Activated CD4-positive, alpha-beta T cell treated with anti-CD3 and anti-CD28 coated beads, Interleukin-2, amount 50 U/mL, for 1 hour (primary cell): Measurements from ENCODE around the gene HNRNPAB.

Source experiments
- DNase-seq: peaks from one replicate; pipeline ENCODE4 v3.0.0-alpha.2; 2020

Gene HNRNPAB

DNA sequence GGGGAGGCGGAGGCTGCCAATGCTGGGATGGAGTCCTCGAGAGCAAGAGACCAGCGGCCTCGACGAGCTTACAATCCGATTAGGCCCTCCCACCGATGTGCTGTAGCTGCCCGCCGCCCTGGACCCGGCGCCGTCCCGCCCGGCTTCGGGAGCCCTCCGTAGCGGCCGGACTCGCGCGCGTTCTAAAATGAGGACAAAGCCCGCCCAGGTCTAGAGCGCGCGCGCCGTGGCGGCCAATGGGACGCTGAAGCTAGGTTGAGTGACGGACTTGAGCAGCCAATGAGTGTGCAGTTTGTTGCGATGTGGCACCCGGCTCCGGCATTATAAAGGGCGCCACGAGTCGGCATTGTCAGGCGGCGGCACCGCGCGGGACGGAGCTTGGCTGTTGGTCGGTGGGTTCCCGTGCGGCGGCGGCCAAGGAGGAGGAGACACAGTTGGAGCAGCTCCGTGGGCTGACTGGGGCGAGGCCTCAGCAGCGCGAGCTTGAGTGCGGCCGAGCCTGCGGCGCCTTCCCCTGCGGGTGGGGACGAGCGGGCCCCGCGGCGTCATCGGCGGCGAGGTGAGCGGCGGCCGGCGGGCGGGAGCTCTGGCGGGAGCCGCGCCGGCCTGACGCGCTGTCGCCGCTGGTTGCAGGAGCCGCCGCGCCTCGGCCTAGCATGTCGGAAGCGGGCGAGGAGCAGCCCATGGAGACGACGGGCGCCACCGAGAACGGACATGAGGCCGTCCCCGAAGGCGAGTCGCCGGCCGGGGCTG is at the start of gene HNRNPAB:
Gene HNRNPAB, plus strand, starts transcription at position 352 of the 753 bp plus-strand sequence. Its CDS starts 305 bp downstream, at position 657.
- peak; percentile 97 for DNase-seq

DNA sequence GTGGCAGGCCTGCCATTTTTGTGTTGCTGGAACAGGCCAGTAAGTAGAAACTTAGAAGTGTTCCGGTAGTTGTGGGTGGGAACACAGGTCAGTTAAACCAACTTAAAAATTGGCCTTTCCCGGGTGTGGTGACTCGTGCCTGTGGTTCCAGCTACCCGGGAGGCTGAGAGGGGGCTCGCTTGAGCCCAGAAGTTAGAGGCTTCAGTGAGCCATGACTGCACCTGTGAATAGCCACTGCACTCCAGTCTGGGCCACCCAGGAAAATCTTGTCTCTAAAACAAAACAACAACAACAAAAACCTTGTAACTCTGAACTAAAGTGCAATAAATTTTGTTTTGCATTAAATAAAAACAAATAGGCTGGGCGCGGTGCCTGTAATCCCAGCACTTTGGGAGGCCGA is 49.3 kb upstream of the HNRNPAB start:
- no peak for DNase-seq

DNA sequence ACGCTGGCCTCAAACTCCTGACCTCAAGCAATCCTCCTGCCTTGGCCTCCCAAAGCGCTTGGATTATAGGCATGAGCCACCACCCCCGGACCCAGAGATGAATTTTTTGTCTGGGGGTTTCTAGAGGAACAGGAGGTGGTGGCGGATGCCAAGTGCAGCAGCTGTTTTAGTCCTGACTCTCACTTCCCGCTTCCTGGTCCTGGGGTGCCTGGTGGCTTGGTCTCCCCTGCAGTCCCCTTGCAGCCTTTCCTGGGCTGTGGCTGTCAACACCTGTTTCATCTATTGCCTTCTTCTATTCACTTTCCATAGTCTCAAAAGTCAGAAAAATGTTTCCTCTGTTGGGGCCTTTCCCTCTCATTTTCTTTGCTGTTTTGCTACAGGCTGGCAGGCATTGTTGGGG is 44.2 kb upstream of the HNRNPAB start:
- DNase-seq: no peak

DNA sequence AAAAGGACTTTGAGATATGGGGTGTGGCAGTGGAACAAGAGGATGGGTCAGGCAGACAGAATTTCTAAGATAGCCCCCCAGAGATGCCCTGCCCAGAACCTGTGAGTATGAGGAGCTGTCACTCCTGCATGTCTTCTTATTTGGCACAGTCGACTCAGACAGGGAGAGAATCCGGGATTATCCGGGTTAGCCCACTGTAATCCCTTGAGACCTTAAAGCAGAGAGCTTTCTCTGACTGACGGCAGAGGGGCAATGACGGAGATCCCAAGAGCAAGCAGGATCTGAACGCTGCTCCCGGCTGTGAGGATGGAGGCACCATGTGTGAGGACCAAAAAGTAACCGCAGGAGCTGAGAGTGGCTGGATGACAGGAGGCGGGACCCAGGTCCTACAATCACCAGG is 41.9 kb upstream of the HNRNPAB start:
- DNase-seq: no peak

DNA sequence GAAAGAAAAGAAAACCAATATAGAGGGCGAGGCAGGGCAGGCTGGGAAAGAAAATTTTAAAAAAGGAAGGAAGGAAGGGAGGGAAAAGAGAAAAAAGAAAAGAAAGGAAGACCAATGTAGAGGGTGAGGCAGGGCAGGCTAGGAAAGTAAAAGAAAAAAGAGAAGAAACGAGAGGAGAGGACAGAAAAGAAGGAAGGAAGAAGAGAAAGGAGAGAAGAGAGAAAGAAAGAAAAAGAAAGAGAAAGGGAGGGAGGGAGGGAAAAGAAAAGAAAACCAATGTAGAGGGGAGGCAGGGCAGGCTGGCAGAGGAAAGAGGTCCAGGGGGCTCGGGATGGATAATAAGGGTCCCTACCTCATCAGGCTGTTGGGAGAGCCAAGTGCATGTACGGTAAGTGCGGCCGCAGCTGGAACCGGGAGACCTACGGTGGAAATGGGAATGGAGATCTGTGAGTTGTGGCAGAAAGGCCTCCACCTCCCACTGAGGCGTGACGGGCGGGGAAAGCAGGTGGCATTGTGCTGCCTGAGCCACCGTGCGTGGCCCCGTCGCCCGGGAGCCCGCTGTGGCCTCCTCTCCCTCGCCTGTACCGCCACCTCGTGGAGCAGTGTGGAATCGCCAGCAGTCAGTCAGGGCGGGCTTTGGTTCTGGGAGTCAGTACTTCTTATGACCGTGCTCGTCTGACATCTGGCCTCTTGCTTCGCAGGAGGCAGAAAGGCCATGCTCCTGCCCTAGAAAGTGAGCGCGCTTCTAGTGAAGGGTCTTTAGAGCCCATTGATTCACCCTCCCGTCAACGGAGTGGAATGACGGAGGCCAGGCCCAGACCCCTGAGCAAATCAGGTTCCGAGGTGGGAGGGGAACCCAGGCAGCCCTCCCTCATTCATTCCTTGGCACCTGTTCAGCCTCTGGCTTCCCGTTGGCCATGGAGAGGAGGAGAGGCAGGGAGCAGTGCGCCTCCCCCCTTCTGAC is 40.3 kb upstream of the HNRNPAB start:
- DNase-seq: peak; percentile 94

DNA sequence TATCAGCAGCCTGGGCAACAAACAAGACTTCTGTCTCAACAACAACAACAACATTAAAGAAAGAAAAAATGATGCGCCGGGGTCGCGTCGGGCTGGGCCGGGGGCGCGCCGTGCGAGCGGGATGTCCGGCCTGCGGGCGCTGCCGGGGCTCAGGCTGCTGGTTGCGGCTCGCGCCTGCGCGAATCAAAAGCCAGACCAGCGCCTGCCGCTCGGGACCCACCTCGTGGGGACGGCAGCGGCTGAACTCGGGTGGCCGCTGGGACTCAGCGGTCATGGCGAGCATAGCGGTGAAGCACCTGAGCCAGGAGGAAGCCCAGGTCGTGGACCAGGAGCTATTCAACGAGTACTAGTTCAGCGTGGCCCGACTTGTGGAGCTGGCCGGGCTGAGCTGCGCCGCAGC is 38.8 kb upstream of the HNRNPAB start:
- no peak for DNase-seq

DNA sequence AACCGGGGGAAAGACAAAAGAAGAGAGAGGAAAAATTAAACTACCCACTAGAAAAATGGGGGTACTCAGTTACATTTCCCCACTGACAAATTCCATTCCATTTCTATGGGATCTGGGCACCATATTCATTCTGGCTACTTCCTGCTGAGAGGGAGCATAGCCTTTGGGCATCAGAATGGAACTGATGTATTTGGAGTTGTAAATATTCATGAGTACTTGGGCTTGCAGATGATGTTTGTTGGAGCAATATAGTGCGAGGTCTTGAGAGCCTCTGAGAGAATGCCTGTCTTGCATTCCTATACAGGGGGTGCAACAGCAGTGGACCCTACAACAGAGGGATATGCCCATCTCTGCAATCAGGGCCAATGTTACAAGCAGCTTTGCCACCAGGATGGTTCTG is 33.9 kb upstream of the HNRNPAB start:
- DNase-seq: no peak

DNA sequence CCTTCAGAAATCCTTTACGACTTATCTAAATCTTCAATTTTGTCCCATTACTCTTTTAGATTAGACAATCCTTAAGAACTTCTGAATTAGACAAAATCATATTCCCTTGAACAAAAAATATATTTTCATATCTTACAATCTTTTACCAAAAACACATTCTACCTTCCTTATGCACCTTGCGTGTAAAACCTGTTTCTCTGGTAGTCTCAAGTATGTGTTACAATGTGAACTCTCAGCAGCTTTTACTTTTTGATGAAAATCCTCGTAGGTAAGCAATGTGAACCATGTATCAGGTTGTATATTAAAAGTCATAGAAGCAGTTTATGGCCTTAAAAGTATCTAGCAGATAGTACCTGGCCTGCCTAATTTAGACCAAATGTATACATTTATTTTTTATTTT is 29.9 kb upstream of the HNRNPAB start:
- no peak for DNase-seq

DNA sequence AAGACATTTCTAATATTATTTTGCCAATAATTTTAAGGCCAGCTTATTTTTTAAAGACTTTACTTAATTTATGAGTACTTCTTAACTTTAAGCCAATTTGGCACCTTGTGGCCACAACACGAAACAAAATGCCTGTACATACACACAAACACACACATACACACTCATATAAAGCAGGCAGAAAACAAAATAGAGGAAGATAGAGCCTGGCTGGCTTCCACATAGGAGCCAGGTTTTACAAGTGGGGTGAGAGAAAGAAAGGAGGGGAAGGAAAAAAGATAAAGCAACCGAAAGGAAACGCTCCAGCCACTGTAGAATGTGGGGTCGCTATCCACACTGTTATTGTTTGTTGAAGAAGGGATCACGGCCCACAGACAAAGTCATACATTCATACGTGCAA is 27.5 kb upstream of the HNRNPAB start:
- DNase-seq: no peak

DNA sequence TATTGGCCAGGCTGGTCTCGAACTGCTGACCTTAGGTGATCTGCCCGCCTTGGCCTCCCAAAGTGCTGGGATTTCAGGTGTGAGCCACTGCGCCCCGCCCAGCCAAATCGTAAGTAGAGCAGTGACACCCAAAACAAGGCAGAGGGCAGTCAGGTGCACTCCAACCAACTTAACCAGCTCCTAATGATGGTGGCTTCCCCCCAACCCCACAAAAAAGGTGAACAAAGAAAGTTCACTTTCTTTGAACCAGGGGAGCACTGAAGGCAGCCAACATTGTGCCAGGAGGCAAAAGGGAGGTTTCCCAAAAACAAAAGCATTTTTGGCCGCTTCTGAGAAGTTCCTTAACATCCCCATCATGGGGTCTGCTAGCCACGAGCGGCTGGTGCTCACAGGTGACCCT is 26.8 kb upstream of the HNRNPAB start:
- no peak for DNase-seq

DNA sequence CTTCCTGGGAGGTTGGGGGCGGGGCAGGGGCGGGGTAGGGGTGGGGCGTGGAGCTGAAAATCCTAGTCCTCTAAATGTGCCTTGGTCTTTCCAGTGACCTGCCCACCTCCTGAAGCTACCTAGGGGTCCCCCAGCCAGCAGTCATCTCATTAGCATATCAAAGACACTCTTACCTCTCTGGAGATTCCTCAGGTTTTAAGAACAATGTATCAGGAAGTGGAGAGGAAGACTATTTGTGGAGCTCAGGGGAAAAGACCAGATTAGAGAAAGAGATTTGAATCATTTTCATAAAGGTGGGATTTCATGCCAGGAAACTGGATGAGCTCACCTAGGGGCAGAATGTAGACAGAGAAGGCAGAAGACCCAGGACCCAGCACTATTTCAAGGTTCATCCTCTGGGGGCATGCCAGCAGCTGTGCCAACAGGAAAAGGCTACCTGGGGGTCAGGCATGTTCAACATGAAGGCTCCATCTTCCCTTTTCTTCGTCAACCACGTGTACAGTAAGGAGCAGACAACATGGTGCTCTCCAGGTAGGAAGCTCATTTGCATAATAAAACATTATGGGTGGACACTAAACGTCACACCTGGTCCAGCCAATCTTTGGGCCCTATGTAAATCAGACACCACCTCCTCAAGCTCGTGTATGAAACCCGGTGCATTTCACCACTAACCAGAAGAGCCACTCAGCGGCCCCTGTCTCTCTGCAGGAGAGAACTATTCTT is 24.0 kb upstream of the HNRNPAB start:
- DNase-seq: no peak

DNA sequence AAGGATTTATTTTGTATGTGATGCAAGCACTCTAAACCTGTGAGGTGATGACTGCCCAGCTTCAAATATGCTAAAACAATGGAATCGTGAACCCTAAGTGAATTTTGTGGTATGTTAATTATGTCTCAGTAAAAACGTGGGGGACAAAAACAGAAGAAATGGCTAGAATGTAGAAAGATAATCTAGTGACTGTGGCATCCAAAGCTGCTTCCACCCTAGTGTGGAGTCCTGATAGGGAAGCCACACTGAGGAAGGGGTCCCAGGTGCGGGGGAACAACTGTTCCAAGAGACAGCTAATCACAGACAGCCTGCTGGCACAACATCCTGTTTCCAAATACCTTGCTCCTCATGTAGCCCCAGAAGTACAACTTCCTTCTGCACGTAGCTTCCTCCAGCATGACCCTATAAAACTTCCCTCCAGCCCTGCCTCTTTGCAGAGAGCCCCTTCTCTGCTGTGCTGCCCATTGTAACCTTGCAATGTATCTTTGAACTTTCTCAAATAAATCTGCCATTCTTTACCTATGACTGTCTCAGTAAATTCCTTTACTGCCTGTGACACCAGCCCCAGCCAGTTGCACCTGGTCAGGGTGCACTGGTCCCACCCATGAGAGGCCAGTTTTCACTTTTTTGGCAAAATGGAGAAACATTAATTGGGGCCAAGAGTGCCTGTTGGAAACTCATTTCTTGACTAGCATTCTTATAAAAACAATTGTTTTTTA is 22.0 kb upstream of the HNRNPAB start:
- DNase-seq: no peak

DNA sequence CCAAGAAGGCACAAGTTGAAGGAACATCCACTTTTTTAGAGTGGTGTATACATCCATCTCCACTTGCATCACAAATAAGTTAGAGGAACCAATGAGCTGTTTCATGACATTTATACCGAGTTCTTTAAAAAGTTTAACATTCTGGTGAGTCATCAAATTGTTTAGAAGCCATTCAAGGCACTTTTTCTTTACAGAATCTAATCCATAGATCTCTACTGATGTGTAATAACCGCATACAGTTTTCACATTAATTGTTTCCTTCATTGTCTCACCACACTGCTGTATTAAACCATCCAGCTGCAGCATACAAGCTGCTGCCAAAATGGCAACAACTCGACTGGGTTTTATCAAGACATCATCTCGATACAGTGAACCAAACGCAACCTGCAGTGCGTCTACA is 17.9 kb upstream of the HNRNPAB start:
- no peak for DNase-seq

DNA sequence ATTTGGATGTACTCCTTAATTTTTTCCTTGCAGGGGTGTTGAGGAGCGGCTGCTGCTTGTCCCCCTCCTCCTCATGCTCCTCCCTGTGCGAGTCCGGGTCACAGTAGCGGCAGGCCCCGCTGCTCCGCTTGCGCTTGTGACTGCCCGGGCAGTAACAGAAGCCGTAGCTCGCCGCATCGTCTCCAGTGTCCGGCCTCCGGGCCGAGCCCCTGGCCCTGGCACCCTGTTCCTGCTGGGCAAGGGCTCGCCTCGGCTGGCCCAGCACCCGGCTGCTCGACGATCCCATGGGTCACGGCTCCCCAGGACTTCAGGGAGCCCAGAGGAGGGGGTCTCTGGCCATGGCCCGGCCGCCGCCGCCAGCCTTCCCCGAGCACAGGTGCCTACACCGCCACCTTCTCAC is 17.3 kb upstream of the HNRNPAB start, which contains the start of gene GMCL2:
Gene GMCL2, minus strand, starts transcription at position 358 of the 400 bp plus-strand sequence. Its CDS starts 72 bp downstream, at position 286.
- no peak for DNase-seq

DNA sequence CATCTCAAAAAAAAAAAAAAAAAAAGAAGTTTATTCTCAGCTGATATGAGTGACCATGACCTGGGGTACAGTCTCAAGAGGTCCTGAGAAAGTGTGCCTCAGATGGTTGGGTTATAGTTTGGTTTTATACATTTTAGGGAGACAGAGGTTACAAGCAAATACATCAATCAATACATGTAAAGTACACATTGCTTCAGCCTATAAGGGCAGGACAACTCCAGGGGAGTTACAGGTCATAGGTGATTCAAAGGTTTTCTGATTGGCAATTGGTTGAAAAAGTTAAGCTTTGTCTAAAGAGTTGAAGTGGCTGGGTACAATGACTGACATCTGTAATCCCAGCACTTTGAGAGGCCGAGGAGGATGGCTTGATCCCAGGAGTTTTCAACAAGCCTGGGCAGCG is 14.9 kb upstream of the HNRNPAB start:
- DNase-seq: no peak

DNA sequence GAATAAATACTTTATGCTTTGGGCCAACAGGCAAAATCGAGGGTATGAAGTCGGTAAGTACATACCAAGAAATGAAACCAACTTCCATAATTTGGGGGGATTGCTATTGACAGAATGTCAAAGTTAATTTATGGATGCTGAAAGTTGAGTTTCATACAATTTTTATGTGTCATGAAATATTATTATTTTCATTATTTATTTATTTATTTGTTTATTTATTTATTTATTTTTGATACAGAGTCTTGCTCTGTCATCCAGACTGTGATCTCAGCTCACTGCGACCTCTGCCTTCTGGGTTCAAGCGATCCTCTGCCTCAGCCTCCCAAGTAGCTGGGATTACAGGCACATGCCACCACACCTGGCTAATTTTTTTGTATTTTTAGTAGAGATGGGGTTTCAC is 12.7 kb upstream of the HNRNPAB start:
- no peak for DNase-seq

DNA sequence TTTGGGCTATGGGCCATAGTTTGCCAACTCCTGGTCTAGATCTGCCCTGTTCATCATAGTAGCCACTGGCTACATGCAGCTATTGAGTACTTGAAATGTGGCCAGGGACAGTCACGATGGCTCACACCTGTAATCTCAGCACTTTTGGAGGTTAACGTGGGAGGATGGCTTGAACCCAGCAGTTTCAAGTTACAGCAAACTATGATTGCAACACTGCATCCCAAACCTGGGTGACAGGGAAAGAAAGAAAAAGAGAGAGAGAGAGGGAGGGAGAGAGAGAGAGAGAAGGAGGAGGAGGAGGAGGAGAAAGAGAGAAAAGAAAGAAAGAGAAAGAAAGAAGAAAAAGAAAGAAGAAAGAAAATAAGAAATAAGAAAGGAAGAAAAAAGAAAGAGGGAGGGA is 12.1 kb upstream of the HNRNPAB start:
- no peak for DNase-seq

DNA sequence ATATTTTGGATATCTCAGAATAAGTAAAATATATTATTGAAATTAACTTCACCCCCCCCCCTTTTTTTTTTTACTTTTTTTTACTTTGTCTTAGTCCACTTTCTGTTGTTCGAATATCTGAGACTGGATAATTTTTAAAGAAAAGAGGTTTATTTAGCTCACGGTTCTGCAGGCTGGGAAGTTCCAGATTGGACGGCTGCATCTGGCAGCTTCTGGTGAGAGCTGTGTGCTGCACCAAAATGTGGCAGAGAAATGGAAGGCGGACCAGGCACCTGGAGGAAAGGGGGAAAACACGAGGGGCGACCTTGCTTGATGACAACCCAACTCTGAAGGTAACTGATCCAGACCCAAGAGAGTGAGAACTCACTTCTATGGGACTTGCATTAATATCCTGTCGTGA is 11.5 kb upstream of the HNRNPAB start:
- DNase-seq: no peak

DNA sequence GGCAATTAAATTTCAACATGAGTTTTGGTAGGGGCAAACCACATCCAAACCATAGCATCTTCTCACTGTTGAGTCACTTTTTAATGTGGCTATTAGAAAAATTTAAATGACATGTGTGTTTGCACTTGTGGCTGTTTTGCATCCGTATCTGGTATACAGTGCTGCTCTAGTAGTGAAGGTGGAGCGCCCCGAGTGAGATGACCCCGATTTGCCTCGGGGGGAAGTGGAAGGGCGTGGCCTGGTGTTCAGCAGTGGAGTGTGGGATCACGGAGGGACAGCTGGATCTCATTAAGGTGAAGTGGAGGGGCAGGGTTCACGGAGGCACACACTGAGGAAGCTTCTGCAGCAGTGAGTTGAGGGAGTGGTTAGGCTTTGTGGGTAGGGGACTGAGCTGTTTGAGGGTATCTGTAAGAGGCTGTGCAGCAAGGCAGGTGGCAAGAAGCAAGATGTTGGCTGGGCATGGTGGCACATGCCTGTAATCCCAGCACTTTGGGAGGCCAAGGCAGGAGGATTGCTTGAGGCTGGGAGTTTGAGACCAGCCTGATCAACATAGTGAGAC is 11.0 kb upstream of the HNRNPAB start:
- DNase-seq: no peak

DNA sequence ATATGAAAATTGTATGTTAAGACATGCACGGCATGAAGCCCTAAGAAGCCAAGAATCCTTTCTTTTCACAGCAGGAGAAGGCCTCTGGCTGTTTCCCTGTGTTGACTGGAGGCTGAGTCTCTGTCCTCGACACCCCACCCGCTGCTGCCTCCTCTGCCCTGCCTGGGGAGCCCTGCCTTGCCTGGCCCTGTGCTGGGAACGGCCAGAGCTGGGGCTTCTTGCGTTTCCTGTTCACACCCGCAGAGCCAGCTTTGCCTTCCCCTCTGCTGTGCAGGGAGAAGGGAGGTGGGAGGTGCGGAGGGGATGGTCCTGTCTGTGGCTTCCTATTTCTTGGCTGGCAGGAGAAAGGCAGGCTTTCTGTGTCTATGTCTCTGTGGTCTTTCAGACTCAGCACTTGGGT is 10.3 kb upstream of the HNRNPAB start:
- DNase-seq: no peak

DNA sequence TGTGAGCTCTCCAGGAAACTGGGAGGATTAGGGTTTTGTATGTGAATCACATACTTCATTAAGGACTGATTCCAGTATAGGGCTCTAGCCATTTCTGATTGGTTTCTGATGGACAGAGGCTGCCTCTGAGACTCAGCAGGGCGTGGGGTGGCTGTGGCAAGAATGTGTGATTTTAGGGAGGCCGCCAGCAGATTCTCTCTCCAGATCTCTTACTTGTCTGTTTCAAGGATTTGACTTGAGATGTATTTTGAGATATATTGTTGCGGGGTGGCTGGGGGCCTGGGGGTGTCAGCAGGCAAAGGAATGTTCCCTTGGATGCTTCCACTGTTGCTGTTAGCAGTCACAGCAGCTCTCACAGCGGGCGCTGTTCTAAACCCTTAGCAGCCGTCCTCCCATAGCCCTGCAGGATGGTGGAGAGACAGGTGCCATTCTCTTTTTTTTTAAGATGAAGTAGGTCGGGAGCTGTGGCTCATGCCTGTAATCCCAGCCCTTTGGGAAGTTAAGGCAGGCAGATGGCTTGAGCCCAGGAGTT is 8.0 kb upstream of the HNRNPAB start:
- no peak for DNase-seq

DNA sequence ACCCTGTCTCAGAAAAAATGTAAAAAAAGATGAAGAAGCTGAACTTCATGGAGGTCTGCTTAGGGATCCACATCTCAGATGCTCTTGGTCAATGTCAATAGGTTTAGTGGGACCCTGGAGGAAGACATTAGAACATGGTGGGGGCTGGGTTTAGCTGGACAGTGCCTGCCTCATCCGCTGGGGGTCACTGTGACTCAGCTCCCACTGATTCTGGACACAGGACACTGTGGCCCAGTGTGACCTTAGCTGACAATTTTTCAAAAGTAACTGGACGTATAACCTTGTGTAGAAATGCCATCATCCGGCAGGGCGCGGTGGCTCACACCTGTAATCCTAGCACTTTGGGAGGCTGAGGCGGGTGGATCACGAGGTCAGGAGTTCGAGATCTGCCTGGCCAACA is 7.3 kb upstream of the HNRNPAB start:
- no peak for DNase-seq
